Activated T-helper 1 cell treated with Interleukin-2 at 50 U/mL for 16 hours (primary cell): ENCODE data around the gene SPHK2.
"Not testable (repeated sequence)": the region's sequence is repeated elsewhere in the genome, so short reads cannot be mapped to it uniquely, and the experiment has no call there.

Experiments
- DNase-seq: peaks from one replicate; pipeline ENCODE4 v3.0.0-alpha.2; 2020; ENCODE audit warnings: low read depth

Gene SPHK2

GRCh38 chr19:48660852-48661710 is 41.8 kb downstream of the SPHK2 start:
- peak; percentile 46 for DNase-seq

- DNase-seq, result no peak
These were observed 42.4 kb downstream of the SPHK2 start for GRCh38 chr19:48661711-48662090.

GRCh38 chr19:48663667-48664066 is 44.4 kb downstream of the SPHK2 start:
- no peak for DNase-seq

- no peak for DNase-seq
These were observed 45.2 kb downstream of the SPHK2 start for GRCh38 chr19:48664476-48664875.

GRCh38 chr19:48665786-48666185 is 46.5 kb downstream of the SPHK2 start:
- DNase-seq, result no peak

GRCh38 chr19:48668332-48668731 is 49.0 kb downstream of the SPHK2 start:
- DNase-seq, result no peak

- DNase-seq, result no peak
These were observed 49.5 kb downstream of the SPHK2 start for GRCh38 chr19:48668761-48669160.

GRCh38 chr19:48669903-48670668 is 50.8 kb downstream of the SPHK2 start:
- no peak for DNase-seq

GRCh38 chr19:48670699-48671445 is 51.6 kb downstream of the SPHK2 start:
- no peak for DNase-seq

- no peak for DNase-seq
These were observed 52.2 kb downstream of the SPHK2 start for GRCh38 chr19:48671446-48671995.

- no peak for DNase-seq
These were observed 53.7 kb downstream of the SPHK2 start, which contains the start of gene NTN5 for GRCh38 chr19:48672994-48673393. NTN5 (minus strand) TSS chr19:48673017; CDS start chr19:48670986, 2,031 bp downstream.

GRCh38 chr19:48673436-48674100 is 54.3 kb downstream of the SPHK2 start:
- DNase-seq, result no peak

GRCh38 chr19:48674216-48674809 is 55.0 kb downstream of the SPHK2 start:
- DNase-seq, result no peak

- DNase-seq, result peak; percentile 57
These were observed 55.9 kb downstream of the SPHK2 start for GRCh38 chr19:48674921-48675824.

- DNase-seq, result no peak
These were observed 57.2 kb downstream of the SPHK2 start for GRCh38 chr19:48676487-48676886.

- no peak for DNase-seq
These were observed 57.6 kb downstream of the SPHK2 start for GRCh38 chr19:48676887-48677286.

GRCh38 chr19:48678201-48678600 is 58.9 kb downstream of the SPHK2 start:
- DNase-seq, result no peak

- DNase-seq, result not testable (repeated sequence)
These were observed 60.7 kb downstream of the SPHK2 start for GRCh38 chr19:48680006-48680405.
